H1 (cell line): ENCODE results near the gene TK2. TPM values are rescaled to one million over a fixed set of nuclear protein-coding genes. Genes with fewer than 3 reads are reported as not detected.

Source experiments
- TAF1 ChIP-seq: IDR thresholded peaks from 2 replicates; pipeline ENCODE4 v1.6.1; 2011; ENCODE audit warnings: mild to moderate bottlenecking, low read depth, low read length
- polyA plus RNA-seq, 7 experiments: library from polyadenylated mRNA; depleted of rRNA in 3 of 7; stranded (reverse) in 5 of 7; unstranded in 2 of 7; fragments of >200 nt in 5 of 7; fragments of 200-250 nt in 2 of 7; gene quantifications; 1 replicate in 5 of 7; 2 replicates in 1 of 7; 4 replicates in 1 of 7; pipeline versions ENCODE4 v1.2.1 to v1.2.3, GENCODE V29; 2011 to 2013; ENCODE audit warnings: missing spikeins in 2 of 7, mixed read lengths in 2 of 7
- total RNA-seq: library from RNA; stranded (reverse); fragmentation: NEBNext Ultra II Directional; extraction: Animal tissue kit (Norgen Biotek cat#: 25700); gene quantifications from 2 replicates; pipeline ENCODE4 v1.2.1, GENCODE V29; 2021

The TK2 gene
- total and polyA plus RNA-seq, 2 of the 8 experiments (the other 6 are each of a cell fraction or from before 2014, with no cell fraction given) = 2.7 to 3.6 TPM

- no peak for TF ChIP-seq TAF1
These were observed 25.2 kb downstream of the TK2 start (continued) for GRCh38 chr16:66524601-66525164.
